Activated CD4-positive, CD25-positive, alpha-beta regulatory T cell (primary cell): ENCODE measurements around the gene ZNF19.

ENCODE experiments used
- DNase-seq, 4 experiments: peaks; one replicate each; lab custom pipeline; 2025; lab: John Stamatoyannopoulos, UW

The ZNF19 gene

GRCh38 chr16:71490361-71490760 is 1.2 kb upstream of the ZNF19 start:
- no peak for DNase-seq

- DNase-seq: peak; percentile 35 to 58 (median 54)
These were observed 4.9 kb downstream of the ZNF19 start for GRCh38 chr16:71484006-71484893.

GRCh38 chr16:71482569-71482968 is 6.6 kb downstream of the ZNF19 start:
- no peak for DNase-seq

- DNase-seq: no peak
These were observed 8.2 kb downstream of the ZNF19 start for GRCh38 chr16:71480956-71481355.

- DNase-seq: no peak
These were observed 9.7 kb downstream of the ZNF19 start for GRCh38 chr16:71479420-71479819.

GRCh38 chr16:71476457-71477124 is 12.5 kb downstream of the ZNF19 start:
- no peak for DNase-seq

GRCh38 chr16:71474864-71475263 is 14.3 kb downstream of the ZNF19 start:
- DNase-seq: no peak

DNA sequence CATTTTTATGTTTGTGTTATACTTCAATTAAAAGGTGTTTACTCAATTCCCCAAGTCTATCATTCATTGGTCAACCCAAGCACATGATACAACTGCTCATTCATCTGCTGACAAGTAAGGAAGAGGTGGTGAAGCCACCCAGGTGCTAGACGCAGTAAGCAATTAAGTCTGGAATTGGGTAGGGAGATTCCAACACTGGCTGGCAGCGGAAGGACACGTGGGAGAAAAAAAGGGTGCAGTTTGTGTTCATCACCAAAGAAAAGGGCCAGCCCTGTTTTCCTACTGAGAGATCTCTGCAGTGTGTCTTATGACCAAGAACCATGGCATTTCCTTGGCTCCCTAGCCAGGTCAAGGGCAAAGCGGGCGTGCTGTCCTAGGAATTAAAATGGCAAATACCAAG is 15.2 kb downstream of the ZNF19 start:
- DNase-seq: no peak

GRCh38 chr16:71472931-71473330 is 16.2 kb downstream of the ZNF19 start:
- DNase-seq: no peak

GRCh38 chr16:71472051-71472450 is 17.1 kb downstream of the ZNF19 start:
- no peak for DNase-seq

DNA sequence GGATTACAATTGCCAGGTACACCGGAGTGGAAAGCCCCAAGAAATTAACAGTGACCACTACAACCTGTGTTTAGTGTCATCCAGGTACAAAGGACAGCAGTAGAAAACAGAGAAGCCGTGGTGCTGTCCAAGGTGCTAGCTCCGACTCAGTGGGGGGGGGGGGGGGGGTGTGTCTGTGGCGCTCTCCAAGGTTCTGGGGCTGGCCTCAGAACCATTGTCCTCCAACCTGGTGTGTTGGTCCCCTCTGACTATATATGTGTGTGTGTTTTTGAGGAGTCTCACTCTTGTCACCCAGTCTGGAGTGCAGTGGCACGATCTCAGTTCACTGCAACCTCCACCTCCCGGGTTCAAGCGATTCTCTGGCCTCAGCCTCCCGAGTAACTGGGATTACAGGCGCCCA is 21.3 kb downstream of the ZNF19 start:
- DNase-seq: peak in 3 of 4 experiments; percentile 4 to 16 (median 8)

DNA sequence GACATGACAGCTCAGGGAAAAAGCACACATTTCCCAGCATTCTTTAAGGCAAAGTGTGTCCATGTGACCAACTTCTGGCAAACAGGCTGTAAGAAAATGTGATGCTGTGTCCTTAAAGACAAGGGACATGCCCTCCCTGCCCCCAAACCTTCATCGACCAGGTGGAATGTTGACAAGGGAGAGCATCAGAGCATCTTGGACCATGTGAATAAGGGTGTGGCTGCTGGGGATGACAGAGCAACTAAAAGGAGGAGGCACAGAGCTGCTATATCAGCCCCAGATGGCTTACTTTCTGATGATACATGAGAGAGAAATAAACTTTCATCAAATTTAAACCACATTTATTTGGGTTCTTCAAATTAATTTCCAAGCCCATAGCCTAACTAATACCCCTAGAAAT is 24.9 kb downstream of the ZNF19 start:
- DNase-seq: no peak

GRCh38 chr16:71461686-71462648 is 27.2 kb downstream of the ZNF19 start, which contains the start of gene ZNF23:
ZNF23 (minus strand) TSS chr16:71462247; CDS start chr16:71456796, 5,451 bp downstream.
- peak; percentile 55 to 60 (median 58) for DNase-seq

DNA sequence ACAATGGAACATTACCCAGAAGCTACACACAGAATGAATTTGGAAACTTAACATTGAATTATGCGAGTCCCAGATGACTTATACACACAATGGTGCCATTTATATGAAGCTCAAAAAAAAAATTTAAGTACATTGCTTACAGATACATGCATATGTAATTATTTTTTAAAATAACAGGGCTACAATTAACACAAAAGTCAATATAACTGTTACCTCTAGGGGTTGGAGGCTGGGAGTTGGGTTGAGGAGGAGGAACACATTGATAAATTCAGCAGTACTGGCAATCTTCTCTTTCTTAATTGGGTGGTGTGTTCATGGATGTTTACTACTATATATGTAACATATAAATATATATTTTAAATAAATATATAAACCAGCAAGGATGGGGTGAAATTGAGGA is 28.2 kb downstream of the ZNF19 start:
- no peak for DNase-seq

DNA sequence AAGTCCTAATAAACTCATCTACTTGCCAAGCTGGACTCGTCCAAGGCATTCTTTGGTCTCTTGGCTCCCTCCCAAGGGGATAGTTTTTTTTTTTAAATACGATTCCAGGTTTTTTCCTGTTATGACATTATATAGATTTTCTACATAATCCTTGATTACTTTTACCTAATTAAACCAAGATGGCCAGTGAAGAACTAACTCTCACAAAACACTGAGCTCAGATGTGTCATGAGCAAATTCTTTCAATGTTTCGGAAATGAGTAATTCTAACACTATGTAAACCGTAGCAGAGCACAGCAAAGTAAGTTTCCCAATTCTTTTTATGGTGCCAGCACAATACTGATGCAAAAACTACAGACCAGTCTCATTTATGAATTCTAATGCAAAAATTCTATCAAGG is 28.9 kb downstream of the ZNF19 start:
- DNase-seq: no peak

DNA sequence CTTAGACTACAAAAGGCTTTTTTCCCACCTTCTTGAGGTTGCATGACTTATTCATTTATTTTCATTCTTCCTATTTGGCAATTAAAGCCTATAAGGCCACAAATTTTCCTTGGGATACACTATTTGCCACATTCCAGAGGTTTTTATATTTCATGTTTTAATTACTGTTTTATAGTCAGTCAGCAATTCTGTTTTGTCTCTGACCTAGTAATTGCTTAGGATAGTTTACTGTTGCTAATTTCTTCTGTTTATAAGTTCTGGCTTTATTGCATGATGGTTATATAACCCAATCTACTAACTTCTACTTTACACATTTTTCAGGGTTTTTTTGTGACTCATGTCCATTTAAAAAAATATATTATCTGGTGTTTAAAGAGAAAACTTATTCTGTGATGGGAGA is 29.6 kb downstream of the ZNF19 start:
- no peak for DNase-seq

GRCh38 chr16:71456801-71457200 is 32.3 kb downstream of the ZNF19 start:
- DNase-seq: no peak

DNA sequence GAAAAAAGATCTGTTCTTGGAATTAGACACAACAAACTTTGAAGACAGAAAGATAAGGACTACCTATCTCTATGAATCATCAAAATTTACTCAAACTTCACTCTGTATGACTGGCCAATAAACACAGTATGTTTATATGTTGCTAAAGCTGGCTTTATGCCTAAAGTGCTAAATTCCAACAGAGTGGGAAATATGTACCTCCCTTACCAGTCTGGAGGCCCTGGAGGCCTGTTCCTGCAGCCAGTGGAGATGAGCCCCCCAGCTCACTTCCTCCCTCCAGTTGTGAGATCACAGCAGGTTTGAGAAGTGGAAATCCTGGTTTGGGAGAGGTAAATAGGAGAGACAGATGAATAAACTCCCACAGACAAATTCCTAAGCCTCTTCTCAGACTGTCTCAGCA is 36.1 kb downstream of the ZNF19 start:
- no peak for DNase-seq

GRCh38 chr16:71449020-71449419 is 40.1 kb downstream of the ZNF19 start:
- no peak for DNase-seq

DNA sequence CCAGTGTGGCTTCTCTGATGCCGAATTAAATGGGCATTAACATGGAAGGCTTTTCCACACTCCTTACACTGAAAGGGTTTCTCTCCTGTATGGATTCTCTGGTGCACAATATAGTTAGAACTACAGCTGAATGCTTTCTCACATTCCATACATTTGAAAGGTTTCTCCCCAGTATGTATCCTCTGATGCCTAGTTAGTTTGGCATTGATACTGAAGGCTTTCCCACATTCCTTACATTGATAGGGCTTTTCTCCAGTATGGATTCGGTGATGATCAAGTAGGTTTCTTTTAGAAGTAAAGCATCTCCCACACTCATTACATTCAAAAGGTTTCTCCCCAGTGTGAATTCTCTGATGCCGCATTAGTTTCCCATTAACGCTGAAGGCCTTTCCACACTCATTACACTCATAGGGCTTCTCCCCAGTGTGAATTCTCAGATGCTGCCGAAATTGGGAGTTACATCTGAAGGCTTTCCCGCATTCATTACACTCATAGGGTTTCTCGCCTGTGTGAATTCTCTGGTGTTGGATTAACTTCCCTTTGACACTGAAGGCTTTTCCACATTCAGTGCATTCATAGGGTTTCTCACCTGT is 40.8 kb downstream of the ZNF19 start:
- no peak for DNase-seq

DNA sequence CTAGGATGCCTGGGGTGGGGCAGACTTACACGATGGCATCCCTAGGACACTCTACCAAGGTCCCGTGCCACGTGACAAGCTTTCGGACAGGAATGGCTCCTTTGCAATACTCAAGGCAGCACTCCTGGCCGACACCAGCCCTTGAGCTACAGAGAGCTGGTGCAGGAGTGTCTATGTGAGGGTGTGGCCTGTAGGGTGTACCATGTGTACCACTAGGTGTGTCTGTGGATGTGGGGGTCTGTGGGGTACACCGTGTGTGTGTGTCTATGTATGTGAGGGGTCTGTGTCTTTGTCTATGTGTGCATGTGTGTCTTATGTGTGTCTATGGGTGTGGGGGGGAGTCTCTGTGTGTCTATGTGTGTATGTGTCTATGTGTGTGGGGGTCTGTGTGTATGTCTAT is 45.4 kb downstream of the ZNF19 start:
- no peak for DNase-seq

DNA sequence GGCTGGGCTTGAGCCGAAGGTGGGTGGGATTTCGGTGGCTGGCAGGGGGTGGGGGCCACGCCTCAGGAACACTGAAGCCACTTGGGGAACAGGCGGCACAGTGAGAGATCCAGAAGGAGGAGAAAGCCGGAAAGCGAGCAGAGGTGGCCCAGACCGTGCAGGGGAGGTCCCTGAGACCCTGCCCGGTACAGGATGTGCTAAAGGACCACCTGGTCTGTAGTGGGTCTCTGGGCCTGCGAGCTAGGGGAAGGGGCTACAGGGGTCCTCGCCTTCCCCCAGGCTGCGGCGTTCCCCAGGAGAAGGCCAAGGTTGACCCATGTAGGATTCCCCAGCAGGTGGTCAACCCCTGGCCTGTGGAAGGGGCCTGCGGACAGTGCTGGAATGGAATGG is 47.1 kb downstream of the ZNF19 start, which contains the start of gene TLE7:
TSS of gene TLE7 (minus strand) at position 4 of the 390 bp plus-strand sequence. CDS start 8,730 bp downstream, outside the sequence.
- DNase-seq: no peak
